OCI-LY7 (cell line): ENCODE results near the gene LY86. TPM values are rescaled to one million over a fixed set of nuclear protein-coding genes. Genes with fewer than 3 reads are reported as not detected.

Source experiments
- BruUV-seq: library from RNA; stranded (reverse); fragments of 400-500 nt; replicated peaks from 2 replicates; lab custom pipeline; 2021; lab: Mats Ljungman, UMichigan
- CTCF ChIA-PET: fragments of 300-600 bp; sonication (Branson Sonifier 250); formaldehyde crosslinking; loops from one replicate; lab custom pipeline; 2022; ENCODE audit warnings: antibody characterized with exemption; ENCODE audit not compliant: unreplicated experiment; lab: Charles Lee
- POLR2A ChIA-PET: fragments of 300-600 bp; sonication (Branson Sonifier 250); formaldehyde crosslinking; loops from one replicate; lab custom pipeline; 2022; ENCODE audit warnings: antibody characterized with exemption; lab: Charles Lee
- DNase-seq: peaks from one replicate; pipeline ENCODE4 v3.0.0-alpha.2; 2015; ENCODE audit warnings: low spot score
- H2AFZ ChIP-seq: fragments of 200-600 bp; sonication (generic), shearing (Covaris generic); 2 replicates; pipeline ENCODE4 v1.6.1; 2014; ENCODE audit warnings: mild to moderate bottlenecking, antibody characterized with exemption, low read length, moderate library complexity
- H3K27ac ChIP-seq: fragments of 200-600 bp; sonication (generic); 2 replicates; pipeline ENCODE4 v1.5.1; 2014; ENCODE audit warnings: mixed run types, low read depth, mild to moderate bottlenecking, moderate library complexity, low read length, inconsistent platforms; ENCODE audit not compliant: poor library complexity, severe bottlenecking
- H3K36me3 ChIP-seq: fragments of 200-600 bp; sonication (generic); 2 replicates; pipeline ENCODE4 v1.6.1; 2014; ENCODE audit warnings: mild to moderate bottlenecking, antibody characterized with exemption, low read length, moderate library complexity, mixed read lengths; ENCODE audit not compliant: insufficient read depth
- H3K4me1 ChIP-seq: fragments of 200-600 bp; sonication (generic); 2 replicates; pipeline ENCODE4 v1.5.1; 2014; ENCODE audit warnings: mild to moderate bottlenecking, low read length; ENCODE audit not compliant: insufficient read depth, poor library complexity, severe bottlenecking
- H3K4me2 ChIP-seq: fragments of 200-600 bp; sonication (generic); 2 replicates; pipeline ENCODE4 v1.6.1; 2014; ENCODE audit warnings: mild to moderate bottlenecking, low read length
- H3K4me3 ChIP-seq: fragments of 200-600 bp; sonication (generic); 2 replicates; pipeline ENCODE4 v1.5.1; 2014; ENCODE audit warnings: mild to moderate bottlenecking, low read depth, low read length; ENCODE audit not compliant: poor library complexity, severe bottlenecking
- H3K79me2 ChIP-seq: fragments of 200-600 bp; sonication (generic); 2 replicates; pipeline ENCODE4 v1.6.1; 2016; ENCODE audit warnings: low read depth, mild to moderate bottlenecking, low read length, moderate library complexity, mixed read lengths; ENCODE audit not compliant: insufficient read depth
- H3K9me2 ChIP-seq: fragments of 200-600 bp; sonication (generic); 2 replicates; pipeline ENCODE4 v1.6.1; 2016; ENCODE audit warnings: mild to moderate bottlenecking, low read length, mixed read lengths; ENCODE audit not compliant: insufficient read depth
- H3K9me3 ChIP-seq: fragments of 200-600 bp; sonication (generic); 2 replicates; pipeline ENCODE4 v1.6.1; 2014; ENCODE audit warnings: mild to moderate bottlenecking, mixed run types, low read length, mixed read lengths
- H4K20me1 ChIP-seq: fragments of 200-600 bp; sonication (generic); 2 replicates; pipeline ENCODE4 v1.6.1; 2014; ENCODE audit warnings: mild to moderate bottlenecking, antibody characterized with exemption, low read length, moderate library complexity, mixed read lengths; ENCODE audit not compliant: insufficient read depth
- EZH2phosphoT487 ChIP-seq: fragments of 200-600 bp; sonication (generic); IDR thresholded peaks from 2 replicates; pipeline ENCODE4 v1.6.1; 2018; ENCODE audit warnings: low read depth, borderline replicate concordance, mild to moderate bottlenecking, mixed run types, antibody characterized with exemption, low read length, moderate library complexity, mixed read lengths
- intact Hi-C: fragments of 100-400 bp; cut with micrococcal nuclease; formaldehyde crosslinking; loops from one replicate; pipeline ENCODE4 v1.10.0; 2022; ENCODE audit not compliant: unreplicated experiment
- total RNA-seq, 2 experiments: library from RNA; depleted of rRNA in 1 of 2; stranded (reverse); fragments of >200 nt in 1 of 2; shearing (Covaris generic) in 1 of 2; gene quantifications; 2 replicates each; pipeline ENCODE4 v1.2.3, GENCODE V29; 2014 to 2022
- TF ChIP-seq, protein P1 (sequence below): fragments of 200-600 bp; sonication (generic); conservative IDR thresholded peaks from 2 replicates; pipeline ENCODE4 v1.5.1; 2014; ENCODE audit warnings: mild to moderate bottlenecking, antibody characterized with exemption, low read length, moderate library complexity, mixed read lengths

The LY86 gene
- total RNA-seq, 2 experiments from 2014 or later: 48.4 to 62.8 TPM

DNA sequence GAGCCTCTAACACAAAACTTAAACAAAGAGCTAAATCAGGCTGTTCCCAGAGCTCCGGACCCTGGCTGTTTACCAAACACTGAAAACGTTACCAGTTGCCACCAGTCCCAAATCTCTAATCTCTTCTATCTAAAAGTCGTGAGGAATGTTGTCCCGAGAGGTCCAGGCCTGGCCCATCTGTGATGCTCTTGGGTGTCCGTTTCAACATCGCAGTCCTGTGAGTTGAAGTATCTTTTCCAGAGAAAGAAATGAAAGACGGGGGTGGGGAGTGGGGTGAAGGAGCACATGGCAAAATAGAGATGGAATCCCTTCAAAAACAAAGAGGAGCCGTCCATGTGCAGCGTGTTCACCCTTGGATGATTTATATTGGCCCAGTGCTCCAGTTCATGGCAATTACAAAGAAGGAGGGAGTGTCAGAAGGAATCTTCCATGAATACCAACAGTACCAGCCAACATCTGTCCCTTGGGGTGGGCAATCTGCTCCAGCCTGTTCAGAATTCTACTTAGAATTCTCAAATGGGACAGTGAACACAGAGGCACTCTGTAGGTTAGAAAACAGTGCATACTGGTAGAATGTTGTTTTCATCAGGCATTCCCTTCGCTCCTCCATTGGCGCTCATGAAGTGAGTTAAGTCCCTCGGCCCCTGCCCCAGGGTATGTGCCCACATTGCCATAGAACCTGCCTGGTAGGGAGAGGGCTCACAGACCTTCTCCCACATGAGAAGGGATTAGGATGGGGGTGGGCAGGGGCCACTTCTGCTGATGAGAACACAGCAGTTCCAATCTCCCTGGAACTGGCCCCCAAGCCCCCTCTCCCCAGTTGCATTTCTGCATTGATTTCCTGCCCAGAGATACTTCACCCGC is 112.1 kb downstream of the LY86 start:
- DNase-seq: no peak
- no peaks in the 10 kb centered on the region for H3K36me3 ChIP-seq
- H2AFZ ChIP-seq: no peak overlapping the region
- no peaks in the 10 kb centered on the region for H3K4me1 ChIP-seq
- no peaks in the 10 kb centered on the region for H3K9me2 ChIP-seq
- no peaks in the 10 kb centered on the region for H3K9me3 ChIP-seq
- no peak overlapping the region for H3K4me2 ChIP-seq
- no peak overlapping the region for H3K4me3 ChIP-seq
- no peaks in the 10 kb centered on the region for H4K20me1 ChIP-seq
- ChIA-PET POLR2A (no interaction called here), CTCF (no interaction called here)
- no peaks in the 10 kb centered on the region for H3K79me2 ChIP-seq
- intact Hi-C loops: no loop called here
- BruUV-seq: no TSS peak
- no peak for TF ChIP-seq EZH2phosphoT487
- TF ChIP-seq, protein P1, sequence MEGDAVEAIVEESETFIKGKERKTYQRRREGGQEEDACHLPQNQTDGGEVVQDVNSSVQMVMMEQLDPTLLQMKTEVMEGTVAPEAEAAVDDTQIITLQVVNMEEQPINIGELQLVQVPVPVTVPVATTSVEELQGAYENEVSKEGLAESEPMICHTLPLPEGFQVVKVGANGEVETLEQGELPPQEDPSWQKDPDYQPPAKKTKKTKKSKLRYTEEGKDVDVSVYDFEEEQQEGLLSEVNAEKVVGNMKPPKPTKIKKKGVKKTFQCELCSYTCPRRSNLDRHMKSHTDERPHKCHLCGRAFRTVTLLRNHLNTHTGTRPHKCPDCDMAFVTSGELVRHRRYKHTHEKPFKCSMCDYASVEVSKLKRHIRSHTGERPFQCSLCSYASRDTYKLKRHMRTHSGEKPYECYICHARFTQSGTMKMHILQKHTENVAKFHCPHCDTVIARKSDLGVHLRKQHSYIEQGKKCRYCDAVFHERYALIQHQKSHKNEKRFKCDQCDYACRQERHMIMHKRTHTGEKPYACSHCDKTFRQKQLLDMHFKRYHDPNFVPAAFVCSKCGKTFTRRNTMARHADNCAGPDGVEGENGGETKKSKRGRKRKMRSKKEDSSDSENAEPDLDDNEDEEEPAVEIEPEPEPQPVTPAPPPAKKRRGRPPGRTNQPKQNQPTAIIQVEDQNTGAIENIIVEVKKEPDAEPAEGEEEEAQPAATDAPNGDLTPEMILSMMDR: no peak
- no peak overlapping the region for H3K27ac ChIP-seq

DNA sequence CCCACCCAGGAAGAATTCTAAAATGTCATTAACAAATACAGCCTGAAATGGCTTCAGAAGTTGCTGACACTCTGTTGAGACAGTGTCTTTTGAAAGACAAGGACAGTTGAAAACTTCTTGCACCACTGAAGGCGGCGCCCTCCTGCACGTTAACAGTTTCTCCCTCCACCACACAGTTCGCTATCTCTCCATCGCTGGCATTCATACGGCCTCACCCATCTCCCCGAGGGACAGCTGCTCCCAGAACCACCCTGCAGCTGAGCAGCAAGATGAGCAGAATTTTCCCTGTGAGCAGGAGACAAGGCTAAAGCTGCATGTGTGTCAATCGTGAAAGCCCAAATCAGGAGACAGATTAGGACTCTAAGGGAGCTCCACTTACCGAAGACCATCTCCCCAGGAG is 113.3 kb downstream of the LY86 start:
- BruUV-seq: no TSS peak
- TF ChIP-seq EZH2phosphoT487: no peak
- intact Hi-C loops: no loop called here
- H3K4me2 ChIP-seq: no peak overlapping the region
- no peaks in the 10 kb centered on the region for H4K20me1 ChIP-seq
- H3K27ac ChIP-seq: no peak overlapping the region
- H2AFZ ChIP-seq: no peak overlapping the region
- H3K79me2 ChIP-seq: no peaks in the 10 kb centered on the region
- H3K9me3 ChIP-seq: no peaks in the 10 kb centered on the region
- H3K4me1 ChIP-seq: no peaks in the 10 kb centered on the region
- no peak for DNase-seq
- POLR2A ChIA-PET: interaction anchor here (0.7 kb wide), 1 partner anchor 9 kb away, joined by 4 read pairs; no protein-coding TSS in a partner anchor
- H3K36me3 ChIP-seq: no peaks in the 10 kb centered on the region
- no peak overlapping the region for H3K4me3 ChIP-seq
- H3K9me2 ChIP-seq: no peaks in the 10 kb centered on the region
- CTCF ChIA-PET: no interaction called here

DNA sequence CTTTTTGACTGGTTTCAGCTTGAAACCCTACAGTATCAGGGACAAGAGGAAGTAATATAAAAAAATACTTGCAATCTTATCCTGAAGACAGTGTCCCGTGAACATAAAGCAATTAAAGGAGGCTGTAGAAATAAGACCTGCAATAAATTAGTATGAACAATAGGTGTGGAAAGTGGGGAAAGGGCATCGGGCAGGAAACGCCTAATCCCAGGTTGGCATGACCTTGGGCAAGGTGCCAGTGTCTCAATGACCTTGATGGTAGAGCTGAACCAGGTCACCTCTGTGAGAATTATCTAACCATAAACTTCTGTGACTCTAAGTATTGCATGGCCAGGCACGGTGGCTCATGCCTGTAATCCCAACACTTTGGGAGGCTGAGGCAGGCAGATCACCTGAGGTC is 115.2 kb downstream of the LY86 start:
- no peaks in the 10 kb centered on the region for H3K9me2 ChIP-seq
- no peaks in the 10 kb centered on the region for H3K36me3 ChIP-seq
- no peaks in the 10 kb centered on the region for H3K4me1 ChIP-seq
- no peak overlapping the region for H3K27ac ChIP-seq
- no peak overlapping the region for H2AFZ ChIP-seq
- no peak overlapping the region for H3K4me2 ChIP-seq
- ChIA-PET POLR2A (interaction anchor here (0.5 to 0.8 kb wide), 2 partner anchors 16 to 114 kb away, joined by 4 to 7 read pairs; no protein-coding TSS in a partner anchor), CTCF (interaction anchor here (1.0 kb wide), 1 partner anchor 10 kb away, joined by 4 read pairs; no protein-coding TSS in a partner anchor)
- intact Hi-C loops: no loop called here
- no peaks in the 10 kb centered on the region for H3K9me3 ChIP-seq
- DNase-seq: no peak
- BruUV-seq: no TSS peak
- TF ChIP-seq, protein P1: no peak
- TF ChIP-seq EZH2phosphoT487: no peak
- H3K79me2 ChIP-seq: no peaks in the 10 kb centered on the region
- no peaks in the 10 kb centered on the region for H4K20me1 ChIP-seq
- no peak overlapping the region for H3K4me3 ChIP-seq
